ENCODE measurements around the gene H2AZ1.

H2AZ1 gene

DNA sequence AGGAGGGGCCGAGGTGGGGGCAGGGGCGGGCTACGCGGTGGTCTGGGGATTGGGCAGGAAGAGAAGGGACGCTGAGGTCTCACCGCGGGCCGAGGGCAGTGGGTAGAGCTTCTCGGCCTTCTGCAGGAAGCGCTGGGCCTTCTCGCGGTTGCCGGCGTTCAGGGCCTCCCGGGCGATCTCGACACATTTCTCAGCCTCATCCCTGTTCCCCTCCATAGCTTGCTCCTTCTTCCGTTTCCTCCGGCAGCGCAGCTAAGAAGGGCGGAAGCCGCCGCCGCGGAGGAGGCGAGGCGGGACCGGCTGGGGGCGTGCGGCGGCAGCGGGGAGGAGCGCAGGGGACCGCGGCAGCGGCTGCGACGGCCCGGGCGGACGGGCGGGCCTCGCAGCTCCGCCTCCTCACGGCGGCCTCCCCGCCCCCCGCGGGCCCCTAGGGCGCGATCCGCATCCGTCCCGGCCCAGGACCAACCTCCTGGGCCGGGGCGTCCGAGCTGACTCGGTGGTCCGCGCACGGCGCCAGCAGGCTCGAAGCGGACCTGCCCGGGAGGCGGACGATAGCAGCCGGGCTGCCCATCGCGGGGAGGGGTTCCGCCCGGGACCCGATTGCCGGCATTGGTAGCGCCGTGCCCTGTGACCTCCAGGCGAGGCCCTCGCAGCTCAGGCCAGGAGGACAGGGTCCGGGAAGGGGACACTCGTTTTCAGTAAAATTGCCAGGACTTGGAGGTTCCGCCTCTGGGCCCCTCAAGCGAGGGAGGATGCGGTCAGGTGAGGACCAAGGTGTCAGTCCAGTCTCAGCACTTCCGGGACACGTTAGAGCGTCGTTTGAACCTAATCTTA, 3.5 kb downstream of the H2AZ1 start, which contains the start of gene DNAJB14:
TSS of gene DNAJB14 (minus strand) at position 263 of the 834 bp plus-strand sequence. CDS start at position 216, 47 bp downstream.
- TF ChIP-seq, protein P1, sequence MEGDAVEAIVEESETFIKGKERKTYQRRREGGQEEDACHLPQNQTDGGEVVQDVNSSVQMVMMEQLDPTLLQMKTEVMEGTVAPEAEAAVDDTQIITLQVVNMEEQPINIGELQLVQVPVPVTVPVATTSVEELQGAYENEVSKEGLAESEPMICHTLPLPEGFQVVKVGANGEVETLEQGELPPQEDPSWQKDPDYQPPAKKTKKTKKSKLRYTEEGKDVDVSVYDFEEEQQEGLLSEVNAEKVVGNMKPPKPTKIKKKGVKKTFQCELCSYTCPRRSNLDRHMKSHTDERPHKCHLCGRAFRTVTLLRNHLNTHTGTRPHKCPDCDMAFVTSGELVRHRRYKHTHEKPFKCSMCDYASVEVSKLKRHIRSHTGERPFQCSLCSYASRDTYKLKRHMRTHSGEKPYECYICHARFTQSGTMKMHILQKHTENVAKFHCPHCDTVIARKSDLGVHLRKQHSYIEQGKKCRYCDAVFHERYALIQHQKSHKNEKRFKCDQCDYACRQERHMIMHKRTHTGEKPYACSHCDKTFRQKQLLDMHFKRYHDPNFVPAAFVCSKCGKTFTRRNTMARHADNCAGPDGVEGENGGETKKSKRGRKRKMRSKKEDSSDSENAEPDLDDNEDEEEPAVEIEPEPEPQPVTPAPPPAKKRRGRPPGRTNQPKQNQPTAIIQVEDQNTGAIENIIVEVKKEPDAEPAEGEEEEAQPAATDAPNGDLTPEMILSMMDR (conservative IDR thresholded peaks at IDR 0.05; ENCODE audit: control insufficient read depth, insufficient read depth, low read depth, low read length): no peak
- H3K4me3 ChIP-seq (ENCODE audit: control insufficient read depth, low read depth, low read length): peak within 1 kb of the TSS; percentile 70
- peak; percentile 71 for DNase-seq (ENCODE audit: low read depth)

DNA sequence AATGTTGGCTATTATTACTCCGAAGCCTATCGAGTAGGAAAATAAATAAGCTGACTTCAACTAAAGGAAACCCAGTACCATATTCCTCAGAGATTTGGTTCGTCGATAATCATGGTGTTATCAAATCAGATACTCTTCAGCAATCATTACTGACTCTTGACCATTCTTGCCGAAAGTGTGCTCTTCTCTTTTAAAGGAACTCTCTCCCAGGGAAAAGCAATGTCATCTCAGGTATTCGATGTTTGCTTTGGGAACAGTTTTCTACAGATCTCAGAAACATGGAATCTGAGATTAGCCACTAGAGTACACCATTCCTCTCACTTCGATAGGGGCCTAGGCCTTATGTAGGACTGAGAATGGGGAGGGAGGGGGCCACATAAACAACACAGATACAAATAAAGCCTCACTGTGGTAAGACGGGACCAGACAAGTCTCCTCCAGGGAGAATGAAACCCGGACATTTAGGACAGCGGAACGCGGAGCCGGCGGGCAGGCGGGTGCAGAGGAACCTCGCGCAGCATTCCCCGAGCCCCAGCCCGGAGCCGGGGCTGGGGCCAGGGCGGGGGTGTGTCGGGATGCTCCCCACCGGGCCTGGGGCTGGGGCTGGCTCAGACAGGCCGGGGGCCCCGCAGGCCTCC, 4.2 kb downstream of the H2AZ1 start:
- DNase-seq (ENCODE audit: low read depth): peak; percentile 20

DNA sequence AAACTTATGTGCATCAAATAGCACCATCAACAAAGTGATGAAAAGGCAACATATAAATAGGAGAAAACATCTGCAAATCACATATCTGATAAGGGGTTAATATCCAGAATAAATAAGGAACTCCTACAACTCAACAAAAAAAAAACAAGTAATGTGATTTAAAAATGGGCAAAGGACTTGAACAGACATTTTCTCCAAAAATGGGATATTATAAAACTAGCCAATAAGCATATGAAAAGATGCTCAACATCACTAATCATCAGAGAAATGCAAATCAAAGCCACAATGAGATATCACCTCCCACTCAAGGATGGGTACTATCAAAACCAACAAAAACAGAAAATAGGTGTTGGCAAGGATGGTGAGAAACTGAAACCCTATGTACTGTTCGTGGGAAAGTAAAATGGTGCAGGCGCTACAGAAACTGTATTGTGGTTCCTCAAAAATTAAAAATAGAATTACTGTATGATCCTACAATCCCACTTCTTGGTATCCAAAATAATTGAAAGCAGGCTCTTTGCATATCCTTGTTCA, 6.1 kb downstream of the H2AZ1 start:
- TF ChIP-seq, protein P1 (conservative IDR thresholded peaks at IDR 0.05; ENCODE audit: control insufficient read depth, insufficient read depth, low read depth, low read length): no peak
- H3K4me3 ChIP-seq (ENCODE audit: control insufficient read depth, low read depth, low read length): no peak overlapping the region
- no peak for DNase-seq (ENCODE audit: low read depth)

More for the DNA sequence above, 4.2 kb downstream of the H2AZ1 start:
- TF ChIP-seq, protein P1 (conservative IDR thresholded peaks at IDR 0.05; ENCODE audit: control insufficient read depth, insufficient read depth, low read depth, low read length): no peak
- peak overlapping the region; percentile 70 for H3K4me3 ChIP-seq (ENCODE audit: control insufficient read depth, low read depth, low read length)

DNA sequence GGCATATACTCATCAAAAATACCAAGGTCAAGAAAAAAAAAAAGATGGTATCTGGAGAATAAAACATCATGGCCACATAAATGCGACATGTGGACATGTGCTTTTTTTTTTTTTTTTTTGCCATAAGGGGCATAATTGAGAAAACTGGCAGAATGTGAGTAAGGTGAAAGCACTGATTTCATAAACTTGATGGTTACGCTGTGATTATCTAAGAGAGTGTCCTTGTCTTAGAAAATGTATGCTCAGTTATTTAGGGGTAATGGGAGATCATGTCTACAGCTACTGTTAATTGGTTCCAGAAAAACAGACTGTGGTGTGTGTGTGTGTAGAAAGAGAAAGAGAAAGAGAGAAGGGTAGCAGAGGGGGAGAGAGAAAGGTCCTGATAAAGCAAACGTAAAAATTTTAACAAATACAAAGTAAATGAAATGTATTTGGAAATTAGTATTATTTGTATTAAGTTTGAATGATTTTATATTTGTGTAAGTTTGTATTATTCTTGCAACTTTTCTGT, 11.8 kb downstream of the H2AZ1 start:
- no peak for DNase-seq (ENCODE audit: low read depth)
- no peak overlapping the region for H3K4me3 ChIP-seq (ENCODE audit: control insufficient read depth, low read depth, low read length)
- TF ChIP-seq, protein P1 (conservative IDR thresholded peaks at IDR 0.05; ENCODE audit: control insufficient read depth, insufficient read depth, low read depth, low read length): no peak

DNA sequence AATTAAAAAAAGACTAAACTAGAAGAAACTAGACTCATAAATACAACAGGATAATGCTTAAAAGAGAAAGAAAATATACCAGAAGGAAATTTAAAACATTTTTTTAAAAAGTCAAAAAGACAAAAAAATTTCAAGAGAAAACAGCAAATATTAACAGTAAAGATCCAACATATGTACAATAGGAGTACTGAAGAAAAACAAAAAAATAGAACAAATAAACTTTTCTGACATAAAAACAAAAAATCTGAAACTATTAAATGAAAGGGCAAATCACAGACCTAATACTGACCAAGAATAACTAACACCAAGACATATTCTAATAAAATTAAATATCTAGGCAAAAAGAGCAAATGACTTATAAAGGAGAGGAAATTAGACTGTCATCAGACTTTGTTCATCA, 15.2 kb downstream of the H2AZ1 start:
- DNase-seq (ENCODE audit: low read depth): no peak
- H3K4me3 ChIP-seq (ENCODE audit: control insufficient read depth, low read depth, low read length): no peak overlapping the region

DNA sequence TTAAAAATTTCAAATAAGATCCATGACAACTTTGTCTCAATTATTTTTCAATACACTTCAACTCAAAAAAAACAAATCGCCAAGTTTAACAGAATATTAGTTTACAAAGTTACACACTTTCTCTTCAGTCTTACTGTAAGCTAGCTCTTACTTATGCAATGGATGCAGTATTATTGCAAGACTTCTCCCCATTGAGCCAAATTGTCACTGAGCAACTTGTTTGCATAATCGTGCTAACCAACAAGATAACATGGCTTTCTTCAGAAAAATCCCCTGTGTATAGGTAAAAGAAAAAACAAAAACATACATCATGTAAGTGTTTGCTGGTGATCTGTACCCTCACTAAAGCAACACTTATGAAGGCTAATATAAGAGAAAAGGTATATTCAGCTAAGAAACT, 22.5 kb downstream of the H2AZ1 start:
- peak; percentile 17 for DNase-seq (ENCODE audit: low read depth)
- no peak overlapping the region for H3K4me3 ChIP-seq (ENCODE audit: control insufficient read depth, low read depth, low read length)
- TF ChIP-seq, protein P1 (conservative IDR thresholded peaks at IDR 0.05; ENCODE audit: control insufficient read depth, insufficient read depth, low read depth, low read length): no peak

More for the DNA sequence above, 15.2 kb downstream of the H2AZ1 start:
- TF ChIP-seq, protein P1 (conservative IDR thresholded peaks at IDR 0.05; ENCODE audit: control insufficient read depth, insufficient read depth, low read depth, low read length): no peak

Data from fibroblast of mammary gland (primary cell).